Colonic mucosa (tissue), 4 donors: ENCODE data around the gene GLI1. TPM values are rescaled to one million over a fixed set of nuclear protein-coding genes. Genes with fewer than 3 reads are reported as not detected.

ENCODE experiments used
- DNase-seq: peaks from one replicate; pipeline ENCODE4 v3.0.0-alpha.2; 2020
- H3K27ac ChIP-seq: fragments of 200-600 bp; one replicate; pipeline ENCODE4 v1.8.0; 2021
- H3K27me3 ChIP-seq: fragments of 200-600 bp; one replicate; pipeline ENCODE4 v1.8.0; 2021
- H3K36me3 ChIP-seq: fragments of 200-600 bp; one replicate; pipeline ENCODE4 v1.8.0; 2021
- H3K4me1 ChIP-seq: fragments of 200-600 bp; one replicate; pipeline ENCODE4 v1.8.0; 2021; ENCODE audit warnings: mild to moderate bottlenecking
- H3K4me3 ChIP-seq: fragments of 200-600 bp; one replicate; pipeline ENCODE4 v1.8.0; 2021
- H3K9ac ChIP-seq, 2 donors: one replicate each; pipeline ENCODE4 v1.7.0; 2013; ENCODE audit warnings: control low read depth in 2 of 2, low read depth in 2 of 2, low read length in 2 of 2
- H3K9me3 ChIP-seq: fragments of 200-600 bp; one replicate; pipeline ENCODE4 v1.8.0; 2021
- intact Hi-C: fragments of 100-400 bp; cut with DNase I; formaldehyde crosslinking; loops from one replicate; pipeline ENCODE4 v1.14.1; 2022
- total RNA-seq, 2 donors: library from RNA; stranded (reverse); fragmentation: NEBNext Ultra II Directional in 1 of 2; extraction: Animal tissue kit (Norgen Biotek cat#: 25700) in 1 of 2; gene quantifications; one replicate each; pipeline ENCODE4 v1.2.1, GENCODE V29; 2021
- TF ChIP-seq, protein P1 (sequence below): fragments of 200-600 bp; IDR thresholded peaks from one replicate; pipeline ENCODE4 v1.8.0; 2022; ENCODE audit warnings: antibody characterized with exemption, mild to moderate bottlenecking
- donor health status: healthy.
- donor health status: DM: no; HTN: no; CAD: no.
- donor health status: DM: no; HTN: no; CAD: no.

GLI1 gene
- total RNA-seq, 2 donors from 2014 or later: 1.4 to 2.0 TPM

DNA sequence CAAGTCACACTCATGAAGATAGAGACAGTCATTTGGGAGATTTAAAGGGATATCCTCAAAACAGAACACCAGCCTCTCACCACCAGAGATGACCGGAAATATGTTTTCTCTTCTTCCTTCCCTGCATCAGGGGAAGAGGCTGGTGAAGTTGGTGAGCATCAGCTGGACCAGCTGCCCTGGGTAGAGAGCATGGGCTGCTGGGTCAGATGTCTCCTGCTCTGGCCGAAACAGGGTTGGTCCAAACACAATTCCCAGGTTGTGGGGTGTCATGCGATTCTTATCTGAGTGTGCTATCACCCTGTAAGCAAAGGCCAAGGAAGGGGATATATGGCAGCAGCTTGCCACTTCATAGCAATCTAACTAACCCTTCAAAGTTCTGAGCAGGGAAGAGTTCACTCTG, 12.8 kb downstream of the GLI1 start:
- no peak overlapping the region for H3K27ac ChIP-seq
- no peaks in the 10 kb centered on the region for H3K36me3 ChIP-seq
- no peaks in the 10 kb centered on the region for H3K4me1 ChIP-seq
- no peak for DNase-seq
- no peak overlapping the region for H3K9ac ChIP-seq
- TF ChIP-seq, protein P1, sequence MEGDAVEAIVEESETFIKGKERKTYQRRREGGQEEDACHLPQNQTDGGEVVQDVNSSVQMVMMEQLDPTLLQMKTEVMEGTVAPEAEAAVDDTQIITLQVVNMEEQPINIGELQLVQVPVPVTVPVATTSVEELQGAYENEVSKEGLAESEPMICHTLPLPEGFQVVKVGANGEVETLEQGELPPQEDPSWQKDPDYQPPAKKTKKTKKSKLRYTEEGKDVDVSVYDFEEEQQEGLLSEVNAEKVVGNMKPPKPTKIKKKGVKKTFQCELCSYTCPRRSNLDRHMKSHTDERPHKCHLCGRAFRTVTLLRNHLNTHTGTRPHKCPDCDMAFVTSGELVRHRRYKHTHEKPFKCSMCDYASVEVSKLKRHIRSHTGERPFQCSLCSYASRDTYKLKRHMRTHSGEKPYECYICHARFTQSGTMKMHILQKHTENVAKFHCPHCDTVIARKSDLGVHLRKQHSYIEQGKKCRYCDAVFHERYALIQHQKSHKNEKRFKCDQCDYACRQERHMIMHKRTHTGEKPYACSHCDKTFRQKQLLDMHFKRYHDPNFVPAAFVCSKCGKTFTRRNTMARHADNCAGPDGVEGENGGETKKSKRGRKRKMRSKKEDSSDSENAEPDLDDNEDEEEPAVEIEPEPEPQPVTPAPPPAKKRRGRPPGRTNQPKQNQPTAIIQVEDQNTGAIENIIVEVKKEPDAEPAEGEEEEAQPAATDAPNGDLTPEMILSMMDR: no peak
- no peak overlapping the region for H3K4me3 ChIP-seq
- peaks cover 37% of the 10 kb centered on the region for H3K27me3 ChIP-seq
- intact Hi-C loops: no loop called here
- H3K9me3 ChIP-seq: no peaks in the 10 kb centered on the region

DNA sequence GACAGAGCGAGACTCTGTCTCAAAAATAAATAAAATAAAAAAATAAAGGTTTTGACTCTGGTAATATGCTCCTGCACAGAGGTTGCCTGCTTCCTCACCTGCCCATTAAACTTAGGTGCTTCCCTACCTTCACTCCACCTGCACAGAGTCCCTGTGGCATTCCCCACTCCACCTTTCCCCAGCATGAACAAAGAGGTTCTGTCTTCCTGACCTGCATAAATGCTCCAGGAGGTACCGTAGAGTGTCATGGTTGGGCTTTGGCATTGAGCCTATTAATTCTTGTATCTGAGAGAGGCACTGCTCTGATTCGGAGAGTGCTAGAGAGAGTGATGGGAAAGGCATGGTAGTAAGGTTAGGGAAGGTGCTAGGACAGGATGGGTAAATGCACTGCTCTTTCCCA, 13.8 kb downstream of the GLI1 start:
- TF ChIP-seq, protein P1: no peak
- Histone ChIP-seq H3K9me3 (no peaks in the 10 kb centered on the region), H3K27me3 (peaks cover 37% of the 10 kb centered on the region), H3K9ac (no peak overlapping the region), H3K36me3 (no peaks in the 10 kb centered on the region), H3K4me3 (no peak overlapping the region), H3K4me1 (no peaks in the 10 kb centered on the region), H3K27ac (no peak overlapping the region)
- intact Hi-C loops: no loop called here
- DNase-seq: no peak

DNA sequence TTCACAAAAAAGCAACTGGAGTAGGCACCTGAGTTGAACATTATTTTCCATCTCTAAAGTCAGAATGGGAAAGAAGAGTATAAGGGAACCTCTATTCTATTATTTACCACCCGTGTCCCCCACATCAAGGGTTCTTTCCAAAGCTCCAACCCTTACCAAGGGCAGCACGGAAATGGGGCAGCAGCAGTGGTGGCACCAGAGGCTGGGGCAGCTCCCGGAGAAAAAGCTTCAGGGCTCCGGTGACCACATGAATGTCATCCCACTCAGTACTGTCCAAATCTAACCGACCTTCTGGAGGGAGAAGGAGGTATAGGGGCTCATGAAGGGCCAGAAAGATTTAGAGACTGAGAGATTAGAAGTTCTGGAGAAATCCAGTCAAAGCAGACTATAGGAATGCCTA, 14.3 kb downstream of the GLI1 start:
- Histone ChIP-seq H3K27ac (no peak overlapping the region), H3K4me1 (no peaks in the 10 kb centered on the region), H3K9ac (no peak overlapping the region), H3K9me3 (no peaks in the 10 kb centered on the region), H3K27me3 (peaks cover 37% of the 10 kb centered on the region), H3K4me3 (no peak overlapping the region), H3K36me3 (no peaks in the 10 kb centered on the region)
- intact Hi-C loops: no loop called here
- no peak for DNase-seq
- TF ChIP-seq, protein P1: no peak

DNA sequence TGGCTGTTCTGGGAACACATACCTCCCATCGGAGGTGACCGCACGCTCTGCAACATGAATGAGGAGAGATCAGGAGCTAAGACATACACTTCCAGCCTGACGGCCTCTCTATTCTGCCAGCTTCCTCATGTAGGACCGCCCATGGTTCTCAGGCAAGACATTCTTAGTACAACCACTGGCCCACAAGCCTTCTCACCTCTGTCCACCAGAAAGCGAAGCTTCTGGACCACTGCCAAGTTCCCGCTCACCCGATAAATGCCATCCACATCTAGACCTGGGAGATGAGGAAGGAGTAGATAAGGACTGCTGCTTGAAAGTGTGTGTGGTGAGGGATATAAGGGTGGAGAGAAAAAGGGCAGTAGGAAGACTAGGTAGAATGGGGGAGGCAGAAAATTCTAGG, 14.8 kb downstream of the GLI1 start:
- H3K9me3 ChIP-seq: no peaks in the 10 kb centered on the region
- H3K27me3 ChIP-seq: peaks cover 37% of the 10 kb centered on the region
- no peak for DNase-seq
- no peaks in the 10 kb centered on the region for H3K36me3 ChIP-seq
- H3K9ac ChIP-seq: no peak overlapping the region
- intact Hi-C loops: no loop called here
- H3K27ac ChIP-seq: no peak overlapping the region
- TF ChIP-seq, protein P1: no peak
- no peaks in the 10 kb centered on the region for H3K4me1 ChIP-seq
- no peak overlapping the region for H3K4me3 ChIP-seq

DNA sequence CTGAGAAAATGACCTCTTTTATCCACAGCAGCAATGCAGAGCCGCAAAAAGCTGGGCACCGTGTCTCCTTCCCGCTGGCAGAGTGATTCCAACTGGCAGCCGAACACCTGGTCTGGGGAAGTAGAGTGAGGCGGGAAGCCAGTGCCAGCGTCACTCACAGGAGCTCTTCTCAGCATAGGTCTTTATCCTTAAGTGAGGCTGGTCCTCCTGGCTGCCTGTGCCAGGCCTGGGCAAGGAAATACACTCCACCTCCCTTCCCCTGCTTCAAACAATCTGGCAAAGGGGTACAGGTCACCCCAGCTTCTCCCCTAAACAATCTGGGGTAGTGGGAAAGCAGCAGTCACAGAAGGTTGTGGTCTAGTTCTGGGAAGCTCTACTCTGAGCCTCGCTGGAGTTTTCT, 15.3 kb downstream of the GLI1 start:
- Histone ChIP-seq H3K4me3 (no peak overlapping the region), H3K27ac (no peak overlapping the region), H3K36me3 (no peaks in the 10 kb centered on the region), H3K4me1 (no peaks in the 10 kb centered on the region), H3K9ac (no peak overlapping the region), H3K9me3 (no peaks in the 10 kb centered on the region), H3K27me3 (peaks cover 37% of the 10 kb centered on the region)
- no peak for DNase-seq
- intact Hi-C loops: no loop called here
- TF ChIP-seq, protein P1: no peak
